GM13976 (cell line): ENCODE results near the gene NF2.

Experiments
- DNase-seq: peaks from one replicate; pipeline ENCODE4 v3.0.0; 2012; ENCODE audit warnings: low spot score
- in situ Hi-C: fragments of 300-500 bp; cut with MboI; formaldehyde crosslinking; loops from one replicate; pipeline ENCODE4 v1.12.0; 2022; ENCODE audit warnings: low sequenced_read_pairs, mixed read lengths, inconsistent platforms; ENCODE audit not compliant: unreplicated experiment
- TF ChIP-seq, protein P1 (sequence below): IDR thresholded peaks from 2 replicates; pipeline ENCODE4 v1.5.1; 2012; ENCODE audit warnings: borderline replicate concordance, mild to moderate bottlenecking; ENCODE audit not compliant: insufficient read depth; ENCODE audit errors: extremely low read depth, missing control alignments, control extremely low read depth

The NF2 gene

DNA sequence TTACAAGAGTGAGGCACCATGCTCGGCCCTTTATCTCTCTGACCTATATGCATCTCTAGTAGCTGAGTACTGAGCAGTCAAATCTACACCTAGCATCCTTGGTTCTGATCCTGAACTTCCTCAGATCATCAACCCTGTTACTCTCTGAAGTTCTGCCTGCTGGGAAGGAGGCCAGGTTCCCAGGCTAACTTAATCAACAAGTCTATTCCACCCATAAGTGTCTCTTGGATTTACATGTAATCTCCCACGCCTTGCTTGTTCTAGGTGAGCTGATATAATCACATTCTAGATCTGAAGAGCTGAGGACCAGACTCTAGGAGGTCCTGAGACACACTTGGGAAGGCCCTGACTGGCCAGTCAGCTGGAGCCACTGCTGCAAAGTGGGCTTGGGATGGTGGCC, 138.5 kb downstream of the NF2 start:
- DNase-seq, result no peak
- in situ Hi-C loops, result no loop called here
- TF ChIP-seq, protein P1, sequence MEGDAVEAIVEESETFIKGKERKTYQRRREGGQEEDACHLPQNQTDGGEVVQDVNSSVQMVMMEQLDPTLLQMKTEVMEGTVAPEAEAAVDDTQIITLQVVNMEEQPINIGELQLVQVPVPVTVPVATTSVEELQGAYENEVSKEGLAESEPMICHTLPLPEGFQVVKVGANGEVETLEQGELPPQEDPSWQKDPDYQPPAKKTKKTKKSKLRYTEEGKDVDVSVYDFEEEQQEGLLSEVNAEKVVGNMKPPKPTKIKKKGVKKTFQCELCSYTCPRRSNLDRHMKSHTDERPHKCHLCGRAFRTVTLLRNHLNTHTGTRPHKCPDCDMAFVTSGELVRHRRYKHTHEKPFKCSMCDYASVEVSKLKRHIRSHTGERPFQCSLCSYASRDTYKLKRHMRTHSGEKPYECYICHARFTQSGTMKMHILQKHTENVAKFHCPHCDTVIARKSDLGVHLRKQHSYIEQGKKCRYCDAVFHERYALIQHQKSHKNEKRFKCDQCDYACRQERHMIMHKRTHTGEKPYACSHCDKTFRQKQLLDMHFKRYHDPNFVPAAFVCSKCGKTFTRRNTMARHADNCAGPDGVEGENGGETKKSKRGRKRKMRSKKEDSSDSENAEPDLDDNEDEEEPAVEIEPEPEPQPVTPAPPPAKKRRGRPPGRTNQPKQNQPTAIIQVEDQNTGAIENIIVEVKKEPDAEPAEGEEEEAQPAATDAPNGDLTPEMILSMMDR, result no peak

DNA sequence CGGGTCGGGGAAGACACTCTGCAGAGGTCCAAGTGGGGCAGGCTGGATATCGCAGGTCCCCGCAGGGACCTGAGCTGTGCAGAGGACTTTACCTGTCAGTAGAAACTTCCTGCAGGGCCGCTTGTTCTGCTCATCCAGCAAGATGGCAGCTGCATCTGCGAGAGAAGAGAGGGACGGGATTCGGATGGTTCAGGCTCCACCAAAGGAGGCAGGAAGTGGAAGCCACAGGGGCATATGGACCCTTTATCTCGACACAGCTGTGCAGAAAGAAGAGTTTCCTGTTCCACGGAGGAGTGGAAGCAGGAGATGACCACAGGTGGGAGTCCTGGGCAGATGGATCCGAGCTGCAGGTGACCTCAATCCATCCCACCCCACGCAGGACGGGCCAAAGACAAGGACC, 138.9 kb downstream of the NF2 start:
- in situ Hi-C loops, result no loop called here
- TF ChIP-seq, protein P1, result no peak
- no peak for DNase-seq

DNA sequence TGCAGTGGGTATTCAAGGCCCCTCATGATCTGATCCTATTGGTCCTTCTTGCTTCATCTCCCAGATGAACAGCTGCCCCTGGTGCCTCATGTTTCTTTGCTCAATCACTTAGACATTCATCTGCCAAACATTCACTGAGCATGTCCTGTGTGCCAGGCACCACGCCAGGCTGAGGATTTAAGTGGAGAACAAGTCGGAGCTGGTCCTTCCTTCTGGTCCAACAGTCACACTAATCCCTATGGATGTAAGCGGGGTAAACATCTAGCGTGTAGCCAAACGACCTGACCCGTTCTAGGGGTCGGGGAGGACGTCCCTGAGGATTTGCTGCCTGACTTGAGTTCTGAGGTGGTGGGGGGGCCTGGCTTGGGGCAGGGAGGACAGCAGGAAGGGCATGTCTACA, 141.5 kb downstream of the NF2 start:
- DNase-seq, result no peak
- TF ChIP-seq, protein P1, result no peak
- in situ Hi-C loops, result no loop called here

DNA sequence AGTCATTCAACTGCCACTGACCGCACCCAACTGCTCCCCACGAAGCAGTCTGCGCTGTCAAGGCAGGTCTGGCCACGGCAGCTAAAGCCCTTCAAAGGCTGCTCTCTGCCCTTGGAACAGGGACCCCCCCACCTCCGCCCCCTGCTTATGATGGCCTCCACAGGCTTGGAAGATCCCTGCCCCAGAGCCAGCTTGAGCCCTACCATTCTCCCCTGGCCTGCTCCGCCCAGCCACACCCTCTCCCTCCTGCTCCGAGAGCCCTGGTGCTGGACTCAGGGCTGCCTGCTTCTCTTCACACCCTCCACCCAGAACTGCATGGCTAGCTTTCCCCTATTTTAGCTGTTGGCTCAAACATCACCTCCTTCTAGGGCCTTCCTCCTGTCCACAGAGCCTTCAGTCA, 144.4 kb downstream of the NF2 start:
- in situ Hi-C loops, result no loop called here
- no peak for DNase-seq
- TF ChIP-seq, protein P1, result no peak
